ENCODE results near the gene WFDC10A.

DNA sequence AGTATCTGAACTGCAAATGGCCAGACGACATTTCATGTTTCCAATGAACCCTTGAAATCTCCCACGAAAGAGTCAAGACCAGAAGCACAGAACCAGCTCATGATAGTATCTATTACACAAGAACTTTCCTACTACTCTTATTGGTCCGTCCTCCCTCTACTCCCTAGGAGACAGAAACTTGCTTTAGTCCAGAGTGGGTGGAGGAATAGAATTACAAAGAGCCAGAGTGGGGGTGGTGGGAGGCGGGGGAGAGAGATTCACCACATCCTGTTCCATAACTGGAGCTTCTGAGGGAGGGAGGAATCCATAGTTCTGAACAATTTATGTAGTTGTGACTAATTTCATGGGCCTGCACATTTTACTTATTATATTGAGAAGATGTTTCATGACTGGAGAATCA lies 18.5 kb upstream of the WFDC10A start:
- TF ChIP-seq CTCF (IDR thresholded peaks at IDR 0.05), result no peak
- TF ChIP-seq POLR2A (IDR thresholded peaks at IDR 0.05), result no peak
